ENCODE results near the gene ADAMTS15.
"Not testable (repeated sequence)": the region's sequence is repeated elsewhere in the genome, so short reads cannot be mapped to it uniquely, and the experiment has no call there.

The ADAMTS15 gene

DNA sequence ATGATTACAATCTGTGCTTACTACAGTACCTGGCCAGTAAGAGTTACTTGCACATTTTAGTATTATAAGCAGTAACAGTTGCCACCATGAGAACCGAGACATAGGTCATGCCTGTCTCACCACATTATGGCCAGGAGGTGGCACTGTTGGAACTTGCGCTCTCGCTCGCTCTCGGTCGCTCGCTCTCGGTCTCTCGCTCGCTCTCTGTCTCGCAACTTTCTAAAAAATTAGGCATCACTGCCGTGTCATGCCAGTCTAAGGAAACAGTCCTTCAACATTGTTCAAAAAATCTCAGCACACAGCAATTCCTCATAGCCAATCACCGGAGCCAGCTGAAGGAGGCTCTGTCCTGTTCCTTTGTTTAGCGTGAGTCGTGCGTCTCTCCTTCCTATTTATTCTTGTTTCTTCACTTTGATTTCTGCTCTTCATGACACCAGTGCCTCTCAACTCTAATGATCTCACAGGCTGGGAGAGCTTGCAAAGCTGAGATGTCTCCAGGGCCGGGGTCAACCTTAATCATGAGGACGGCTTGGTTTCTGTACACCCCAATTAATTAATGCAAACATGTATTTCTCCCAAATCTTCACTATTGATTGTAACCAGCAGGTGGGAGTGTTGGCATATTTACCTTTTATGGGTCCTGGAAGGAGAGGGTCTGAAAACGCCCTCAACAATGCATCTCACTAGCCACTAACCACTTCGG lies 13.8 kb upstream of the ADAMTS15 start:
- DNase-seq (ENCODE audit: low read depth in 2 of 2) = peak; percentile 23 to 41

DNA sequence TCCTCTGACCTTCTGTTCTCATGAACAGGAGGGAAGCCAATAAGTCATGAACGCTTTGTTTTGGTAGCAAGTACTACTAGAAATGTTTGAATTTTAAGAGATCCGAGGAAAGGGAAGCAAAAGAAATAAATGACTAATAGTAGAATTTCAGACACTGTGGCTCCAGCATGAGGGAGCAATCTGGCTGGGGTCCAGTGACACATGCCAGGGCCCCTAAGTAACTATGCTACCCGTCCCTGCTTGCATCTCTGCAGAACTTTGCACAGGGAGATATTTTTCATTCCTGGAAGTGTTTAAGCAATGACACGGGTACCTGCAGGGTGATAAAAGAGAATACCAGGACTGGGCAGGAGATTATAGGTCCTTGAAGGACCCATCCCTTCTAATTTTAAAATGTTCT lies 12.8 kb upstream of the ADAMTS15 start:
- no peak for DNase-seq (ENCODE audit: low read depth in 2 of 2)

DNA sequence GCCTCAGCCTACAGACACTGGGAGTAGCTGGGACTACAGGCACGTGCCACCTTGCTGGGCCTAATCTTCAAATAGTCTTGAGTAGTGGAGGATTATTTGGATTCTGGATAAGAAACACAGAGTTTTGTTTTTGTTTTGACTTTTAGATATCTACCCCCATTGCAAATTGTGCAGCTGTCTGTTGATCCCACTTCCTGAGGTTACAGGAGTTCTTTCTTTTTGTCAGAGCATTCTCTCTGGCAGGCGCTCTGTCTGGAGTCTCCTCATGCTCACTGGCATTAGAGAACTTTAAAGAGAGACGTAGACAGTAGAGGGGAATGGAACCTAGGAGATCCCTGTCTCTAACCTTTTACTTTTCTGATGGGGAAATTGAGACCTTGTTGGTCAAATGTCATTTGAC lies 12.3 kb upstream of the ADAMTS15 start:
- DNase-seq (ENCODE audit: low read depth in 2 of 2) = no peak

DNA sequence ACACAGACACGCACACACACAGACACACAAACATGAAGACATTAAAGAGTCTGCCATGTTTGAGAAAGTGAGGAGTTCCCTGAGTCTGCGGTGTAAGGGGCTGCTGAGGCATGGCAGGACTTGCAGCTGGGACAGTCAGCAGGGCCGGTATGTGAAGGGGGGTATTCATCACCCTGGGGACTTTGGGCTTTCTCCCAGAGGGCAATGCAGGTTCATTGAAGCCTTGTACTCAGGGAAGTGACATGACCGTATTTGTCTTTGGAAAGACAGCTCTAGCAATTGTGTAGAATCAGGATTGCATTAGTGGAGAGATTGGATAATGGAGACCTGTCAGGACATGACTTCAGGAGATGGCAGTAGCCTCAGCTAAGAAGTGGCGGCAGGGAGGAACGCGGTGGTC lies 10.6 kb upstream of the ADAMTS15 start:
- no peak for DNase-seq (ENCODE audit: low read depth in 2 of 2)

DNA sequence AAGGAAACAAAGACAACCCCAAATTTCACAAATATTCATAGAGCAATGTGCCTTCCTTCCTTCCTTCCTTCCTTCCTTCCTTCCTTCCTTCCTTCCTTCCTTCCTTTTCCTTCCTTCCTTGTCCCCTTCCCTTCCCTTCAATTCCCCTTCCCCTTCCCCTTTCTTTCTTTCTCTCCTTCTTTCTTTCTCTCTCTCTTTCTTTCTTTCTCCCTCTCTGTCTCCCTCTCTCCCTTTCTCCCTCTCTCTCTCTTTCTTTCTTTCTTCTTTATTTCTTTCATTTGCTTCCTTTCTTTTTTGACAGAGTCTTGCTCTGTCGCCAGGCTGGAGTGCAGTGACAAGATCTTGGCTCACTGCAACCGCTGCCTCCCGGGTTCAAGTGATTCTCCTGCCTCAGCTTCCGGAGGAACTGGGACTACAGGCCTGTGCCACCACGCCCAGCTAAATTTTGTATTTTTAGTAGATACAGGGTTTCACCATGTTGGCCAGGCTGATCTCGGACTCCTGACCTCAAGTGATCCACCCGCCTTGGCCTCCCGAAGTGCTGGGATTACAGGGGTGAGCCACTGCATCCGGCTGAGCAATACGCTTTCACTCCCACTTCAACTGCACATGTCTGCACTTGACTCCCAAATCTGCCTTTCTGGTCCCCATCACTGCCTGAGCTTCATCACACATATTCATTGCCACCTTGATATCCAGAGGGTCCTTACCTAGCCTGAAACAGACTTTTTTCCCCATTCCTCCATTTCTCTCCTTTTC lies 9.9 kb upstream of the ADAMTS15 start:
- DNase-seq (ENCODE audit: low read depth in 2 of 2) = not testable (repeated sequence)

DNA sequence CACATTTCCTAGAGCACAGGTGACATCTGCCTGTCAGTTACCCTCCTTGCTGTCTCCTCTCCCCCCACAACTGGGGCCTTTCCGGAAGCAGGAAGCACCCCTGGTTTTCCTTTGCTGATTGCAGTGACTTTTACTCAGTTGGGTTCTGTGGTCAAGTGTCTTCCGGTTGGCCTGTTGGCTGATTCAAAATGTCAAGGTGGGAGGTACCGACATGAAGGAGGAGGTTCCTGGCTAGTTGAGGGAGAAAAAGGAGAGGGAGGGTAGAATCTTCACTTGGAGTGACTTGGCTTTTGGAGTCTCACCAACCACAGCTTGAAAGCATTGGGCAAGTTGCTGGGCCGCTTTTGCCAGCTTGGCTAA lies 9.3 kb upstream of the ADAMTS15 start:
- DNase-seq (ENCODE audit: low read depth in 2 of 2) = no peak

DNA sequence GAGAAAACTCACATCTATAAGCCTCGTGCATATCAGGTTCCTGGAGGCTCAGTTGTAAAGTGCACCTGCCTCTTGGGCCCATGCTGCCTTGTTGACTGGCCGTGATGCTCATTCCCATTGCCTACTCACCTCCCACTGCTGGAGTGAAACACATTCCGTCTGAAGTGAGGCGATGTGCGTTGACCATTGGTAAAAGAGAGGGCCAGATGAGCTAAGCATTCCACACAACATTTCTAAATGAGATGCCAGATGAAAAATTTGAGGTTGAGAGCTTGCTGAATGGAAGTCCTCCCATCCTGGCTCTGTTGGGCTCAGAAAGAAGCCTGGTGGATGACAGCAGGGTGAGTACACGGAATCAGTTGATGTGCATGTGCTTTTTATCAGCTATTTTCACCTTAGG lies 8.6 kb upstream of the ADAMTS15 start:
- DNase-seq (ENCODE audit: low read depth in 2 of 2) = no peak

DNA sequence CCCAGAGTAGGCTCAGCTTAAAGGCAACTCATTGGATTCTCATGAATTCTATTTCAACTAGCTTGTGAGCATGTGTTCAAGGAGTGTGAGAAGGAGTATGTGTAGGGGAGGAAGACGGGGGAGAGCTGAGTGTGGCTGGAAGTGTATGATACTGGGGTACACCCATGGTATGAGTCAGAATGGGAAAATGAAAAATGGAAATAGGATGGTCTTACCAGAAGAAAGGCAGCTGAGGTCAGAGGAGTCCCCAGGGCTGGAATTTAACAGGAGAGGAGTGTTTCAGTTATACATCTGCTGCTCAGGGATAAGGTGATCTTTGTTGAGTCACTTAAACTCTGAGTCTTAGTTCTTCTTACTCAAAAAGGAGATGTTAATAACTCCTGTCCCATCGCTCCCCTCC lies 6.7 kb upstream of the ADAMTS15 start:
- no peak for DNase-seq (ENCODE audit: low read depth in 2 of 2)

DNA sequence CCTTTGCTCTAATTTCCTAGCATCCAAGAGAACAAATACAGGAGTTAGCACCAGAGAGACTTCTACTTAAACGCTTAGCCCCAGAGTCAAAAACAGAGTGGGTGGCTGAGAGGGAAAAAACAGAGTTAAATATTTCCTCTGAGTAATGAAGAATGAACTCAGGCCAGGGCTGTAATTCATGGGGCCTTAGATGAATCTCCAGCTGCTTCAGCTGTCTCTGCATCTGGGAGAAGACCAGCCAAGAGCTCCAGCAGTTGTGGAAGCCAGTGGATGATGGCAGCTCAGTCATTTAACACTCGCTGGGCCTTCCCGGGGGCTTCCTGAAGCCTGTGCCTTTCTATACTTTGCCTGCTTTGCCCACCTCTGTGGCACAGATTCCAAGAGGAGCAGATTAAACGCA lies 5.7 kb upstream of the ADAMTS15 start:
- DNase-seq (ENCODE audit: low read depth in 2 of 2) = no peak

DNA sequence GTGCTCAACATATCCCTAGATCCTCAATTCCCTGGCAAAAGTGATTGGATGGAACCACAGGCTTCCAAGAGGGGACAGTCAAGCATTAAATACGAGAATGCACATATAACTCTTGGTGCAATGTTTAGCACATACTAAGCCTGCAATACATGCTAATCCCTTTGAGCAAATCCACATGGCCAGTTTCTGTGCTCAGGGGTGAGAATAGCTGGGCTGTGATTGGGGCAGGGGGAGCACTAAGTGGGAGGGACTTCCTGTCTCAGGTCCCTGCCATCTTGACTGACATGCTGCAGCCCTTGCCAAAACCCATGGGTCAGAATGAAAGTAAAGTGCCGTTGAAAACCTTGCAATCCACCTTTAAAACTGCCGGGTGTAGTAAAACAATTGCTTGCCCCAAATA lies 2.7 kb upstream of the ADAMTS15 start:
- DNase-seq (ENCODE audit: low read depth in 2 of 2) = no peak

DNA sequence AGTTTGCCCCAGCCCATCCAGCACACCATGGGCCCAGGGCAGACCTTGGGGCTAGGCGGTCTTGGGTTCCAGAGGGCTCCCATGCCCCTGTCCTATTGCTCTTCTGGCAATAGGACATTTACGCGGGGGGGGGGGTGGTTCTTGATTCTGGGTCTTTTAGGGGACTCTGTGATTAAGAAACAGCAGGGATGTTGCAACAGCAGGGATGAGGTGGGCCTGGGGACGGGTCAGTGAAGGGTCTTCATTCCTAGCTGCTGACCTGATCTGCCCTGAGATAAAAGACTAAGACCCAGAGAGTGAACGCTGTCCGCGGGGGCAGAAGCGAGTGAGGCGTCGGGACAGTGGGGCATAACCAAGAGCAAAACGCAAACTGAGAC lies 418 bp upstream of the ADAMTS15 start:
- DNase-seq (ENCODE audit: low read depth in 2 of 2) = no peak

DNA sequence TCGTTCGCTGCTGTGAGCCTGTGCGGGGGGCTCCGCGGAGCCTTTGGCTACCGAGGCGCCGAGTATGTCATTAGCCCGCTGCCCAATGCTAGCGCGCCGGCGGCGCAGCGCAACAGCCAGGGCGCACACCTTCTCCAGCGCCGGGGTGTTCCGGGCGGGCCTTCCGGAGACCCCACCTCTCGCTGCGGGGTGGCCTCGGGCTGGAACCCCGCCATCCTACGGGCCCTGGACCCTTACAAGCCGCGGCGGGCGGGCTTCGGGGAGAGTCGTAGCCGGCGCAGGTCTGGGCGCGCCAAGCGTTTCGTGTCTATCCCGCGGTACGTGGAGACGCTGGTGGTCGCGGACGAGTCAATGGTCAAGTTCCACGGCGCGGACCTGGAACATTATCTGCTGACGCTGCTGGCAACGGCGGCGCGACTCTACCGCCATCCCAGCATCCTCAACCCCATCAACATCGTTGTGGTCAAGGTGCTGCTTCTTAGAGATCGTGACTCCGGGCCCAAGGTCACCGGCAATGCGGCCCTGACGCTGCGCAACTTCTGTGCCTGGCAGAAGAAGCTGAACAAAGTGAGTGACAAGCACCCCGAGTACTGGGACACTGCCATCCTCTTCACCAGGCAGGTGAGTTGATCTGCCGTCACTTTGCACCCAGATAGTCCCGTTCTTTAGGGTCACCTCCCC lies 1.0 kb downstream of the ADAMTS15 start:
- DNase-seq (ENCODE audit: low read depth in 2 of 2) = no peak

DNA sequence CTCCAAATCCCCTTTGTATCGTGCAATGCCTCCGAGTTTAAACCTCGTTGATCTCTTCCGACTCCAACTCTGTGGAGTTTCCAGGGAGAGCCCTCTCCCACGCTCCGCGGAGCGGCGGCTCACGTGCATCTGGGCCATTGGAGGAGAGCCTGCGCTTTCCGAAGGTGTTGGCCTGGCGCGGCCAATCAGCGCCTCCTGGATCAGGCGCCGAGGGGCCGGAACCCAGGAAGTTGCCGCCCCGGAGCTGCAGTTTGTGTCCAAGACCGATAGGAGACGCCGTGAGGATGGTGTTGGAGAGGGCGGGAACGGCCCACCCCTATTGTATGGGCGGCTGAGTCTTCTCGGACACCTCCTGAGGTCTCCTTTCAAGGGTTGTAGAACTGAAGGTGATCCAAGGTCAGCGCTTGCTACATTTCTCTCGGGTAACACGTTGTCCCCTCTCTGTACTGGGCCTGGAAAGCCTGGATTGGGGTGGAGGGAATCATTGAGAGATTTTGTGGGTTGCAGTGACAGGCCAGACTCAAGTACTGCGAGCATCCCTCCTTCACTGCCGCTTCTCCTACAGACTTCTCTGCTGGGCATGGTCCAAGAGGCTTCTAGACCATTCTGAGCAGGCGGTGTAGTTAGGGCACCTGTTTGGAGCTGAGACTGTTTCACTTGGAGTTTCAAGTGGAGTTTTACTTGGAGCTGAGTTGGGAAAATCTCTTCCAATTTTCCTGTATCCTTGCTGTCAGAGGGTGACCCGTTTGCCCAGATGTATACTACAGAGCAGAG lies 1.7 kb downstream of the ADAMTS15 start:
- no peak for DNase-seq (ENCODE audit: low read depth in 2 of 2)

DNA sequence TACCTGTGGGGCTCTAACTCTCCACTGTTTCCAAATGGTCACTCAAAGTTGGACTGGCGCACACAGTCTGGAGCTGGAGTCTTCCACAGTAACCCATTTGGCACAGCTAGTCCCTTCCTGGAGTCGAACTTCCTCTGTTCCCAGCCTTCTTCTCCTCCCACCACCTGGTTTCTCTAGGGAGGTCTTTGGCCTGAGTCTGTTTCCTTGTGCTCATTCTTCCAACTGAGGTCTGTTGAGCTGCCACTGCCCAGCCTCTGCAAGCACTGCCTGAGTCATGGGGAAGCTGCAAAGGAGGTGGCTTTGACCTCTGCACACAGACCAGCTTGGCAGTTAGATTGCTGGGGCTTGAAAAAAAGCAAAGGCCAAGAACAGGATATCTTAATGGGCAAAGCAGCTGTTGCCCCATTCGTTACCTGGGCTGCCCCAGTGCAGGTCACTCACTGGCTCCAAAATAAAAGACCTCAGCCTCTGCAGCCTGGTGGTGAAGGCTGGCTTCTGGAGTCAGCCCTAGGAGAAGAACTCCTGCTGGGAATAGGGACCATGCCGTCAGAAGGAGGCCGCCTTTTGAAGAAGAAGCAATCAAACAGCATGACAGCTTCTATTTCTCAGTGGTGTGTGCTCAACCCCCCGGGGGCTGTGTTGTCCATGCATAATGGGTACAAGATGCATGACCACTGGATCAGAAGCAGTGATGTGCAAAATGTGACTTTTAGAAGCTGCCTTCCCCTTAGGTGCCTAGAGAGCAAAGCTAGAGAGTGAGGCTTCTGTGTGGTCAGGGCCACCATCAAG lies 3.0 kb downstream of the ADAMTS15 start:
- DNase-seq (ENCODE audit: low read depth in 2 of 2) = no peak

DNA sequence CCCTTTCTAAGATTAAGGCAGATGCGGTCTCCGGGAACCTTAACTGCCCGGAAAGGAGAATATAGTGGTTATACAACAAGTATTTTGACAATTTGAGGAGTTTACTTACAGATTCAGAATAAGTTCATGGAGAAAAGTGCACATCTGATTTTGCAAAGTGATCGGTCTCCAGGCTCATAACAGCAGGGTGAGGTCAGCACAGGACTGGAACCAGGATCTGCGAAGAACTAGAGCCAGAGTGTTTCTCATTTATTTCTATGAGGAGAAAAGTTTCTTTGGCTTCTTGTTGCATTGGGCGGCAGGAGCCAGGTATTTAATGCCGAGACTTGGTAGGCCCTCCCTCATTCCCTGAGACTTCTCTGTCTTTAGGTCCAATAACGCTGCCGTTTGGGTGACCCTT lies 3.7 kb downstream of the ADAMTS15 start:
- no peak for DNase-seq (ENCODE audit: low read depth in 2 of 2)

DNA sequence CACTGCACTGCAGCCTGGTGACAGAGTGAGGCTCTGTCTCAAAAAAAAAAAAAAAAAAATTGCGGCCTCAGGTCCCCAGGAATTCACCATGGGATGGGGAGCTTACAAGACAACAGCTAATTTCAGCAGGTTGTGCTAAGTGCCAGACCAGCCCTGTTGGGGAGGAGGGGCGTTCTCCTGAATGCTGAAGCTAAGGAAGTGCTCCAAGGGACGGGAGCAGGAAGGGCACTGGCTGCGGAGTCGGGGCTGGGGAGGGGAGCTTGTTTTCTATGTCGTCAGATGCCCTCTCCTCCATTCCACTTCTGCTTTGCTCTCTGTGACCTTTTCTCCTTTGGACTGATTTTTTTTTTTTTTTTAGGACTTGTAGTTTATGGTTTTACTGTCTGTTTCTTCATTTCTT lies 4.5 kb downstream of the ADAMTS15 start:
- no peak for DNase-seq (ENCODE audit: low read depth in 2 of 2)

DNA sequence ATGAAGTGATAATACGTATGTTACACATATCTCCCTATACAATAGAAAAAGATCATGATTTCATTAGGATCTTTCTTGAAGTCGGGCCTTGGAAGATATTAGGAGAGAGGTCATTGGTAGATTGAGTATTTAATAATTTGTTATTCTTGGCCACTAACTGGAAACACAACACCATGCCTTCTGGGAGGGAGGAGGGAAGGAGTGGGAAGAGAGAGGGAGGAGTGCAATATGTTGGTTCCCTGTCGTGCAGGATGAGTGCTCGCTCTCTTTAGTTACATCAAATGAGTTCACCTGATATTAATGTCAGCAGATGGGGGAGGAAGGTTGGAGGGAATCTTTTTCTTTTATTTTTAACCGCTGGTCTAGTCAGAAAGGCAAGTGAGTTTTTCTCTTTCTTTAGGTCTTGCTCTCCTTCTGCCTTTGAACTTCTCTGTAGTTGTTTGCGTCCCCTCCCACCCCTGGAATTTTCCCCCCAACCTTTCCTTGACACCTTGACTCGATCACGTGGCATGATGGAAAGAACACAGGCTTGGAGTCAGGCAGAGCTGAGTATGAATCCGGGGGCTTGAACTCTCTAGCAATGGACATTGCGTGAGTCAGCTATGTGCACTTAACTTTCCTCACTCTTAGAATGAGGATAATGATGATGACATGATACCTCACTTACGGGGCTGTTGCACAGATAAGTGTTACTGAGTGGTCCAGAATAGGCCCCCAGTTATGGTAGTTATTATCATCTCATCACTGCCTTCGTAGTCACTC lies 6.2 kb downstream of the ADAMTS15 start:
- DNase-seq (ENCODE audit: low read depth in 2 of 2) = no peak

DNA sequence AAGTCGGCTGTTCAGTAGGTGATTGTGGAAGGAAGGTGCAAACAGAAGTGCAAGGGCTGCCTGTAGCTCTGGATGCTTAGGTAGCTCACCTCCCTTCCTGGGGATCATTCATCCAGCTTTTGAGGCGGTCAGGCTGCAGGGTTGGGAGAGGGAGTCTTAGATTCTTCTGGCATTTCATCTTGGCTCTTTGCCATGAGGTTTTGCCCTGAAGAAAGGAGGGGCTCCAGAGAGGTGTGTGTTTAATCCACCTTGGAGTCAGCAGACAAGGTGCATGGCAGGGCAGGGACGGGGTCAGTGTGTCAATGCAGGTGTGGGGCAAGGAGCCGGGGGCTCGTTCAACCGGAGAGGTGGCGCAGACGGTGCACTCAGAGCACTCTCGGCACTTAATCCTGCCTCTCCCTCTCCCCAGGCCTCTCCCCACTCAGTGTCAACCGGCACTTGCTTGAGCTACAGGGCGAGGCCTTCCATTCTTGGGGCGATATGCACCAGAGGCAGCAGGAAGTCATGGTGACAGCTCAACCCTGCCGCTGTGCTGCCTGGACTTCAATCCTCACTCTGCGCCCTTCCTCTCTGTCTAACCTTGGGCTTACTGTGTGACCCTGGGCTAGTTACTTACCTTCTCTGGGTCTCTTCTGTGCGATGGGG lies 7.2 kb downstream of the ADAMTS15 start:
- no peak for DNase-seq (ENCODE audit: low read depth in 2 of 2)

DNA sequence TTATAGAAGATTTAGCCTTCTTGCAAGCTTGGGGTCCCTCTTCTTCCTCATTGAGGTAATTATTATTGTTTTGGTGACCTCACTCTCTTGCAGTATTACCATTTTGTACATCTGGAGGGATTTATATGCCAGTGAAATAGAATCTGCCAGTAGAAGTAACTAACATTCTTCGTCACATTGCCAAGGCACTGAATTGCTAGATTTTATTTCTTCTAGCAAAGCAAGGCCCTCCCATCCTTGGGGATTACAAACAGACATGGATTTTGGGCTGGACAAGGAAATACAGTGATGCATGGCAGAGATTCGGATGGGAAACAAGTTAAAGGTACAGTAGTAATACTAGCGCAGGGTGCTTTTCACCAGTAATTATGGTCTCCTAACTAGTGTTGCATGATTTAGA lies 7.8 kb downstream of the ADAMTS15 start:
- DNase-seq (ENCODE audit: low read depth in 2 of 2) = no peak

Data from stimulated activated CD8-positive, alpha-beta memory T cell treated with anti-CD3 and anti-CD28 coated beads, Interleukin-7, amount 100 ng/mL, for 1 hour (primary cell).